ENCODE data around the gene RIPK1.

- TF ChIP-seq EZH2 (IDR thresholded peaks at IDR 0.05; ENCODE audit: low read depth, low read length, severe bottlenecking) (no peak), ZNF274 (IDR thresholded peaks at IDR 0.05; ENCODE audit: borderline replicate concordance, extremely low read depth, low read length) (no peak), POLR2AphosphoS5 (IDR thresholded peaks at IDR 0.05; ENCODE audit: low read depth, low read length) (no peak), EP300 (IDR thresholded peaks at IDR 0.05; ENCODE audit: borderline replicate concordance in 1 of 2, low read depth in 2 of 2, low read length in 2 of 2) (no peak), RXRA (IDR thresholded peaks at IDR 0.05; ENCODE audit: insufficient read depth, low read depth, low read length) (no peak)
- TF ChIP-seq, protein P1, sequence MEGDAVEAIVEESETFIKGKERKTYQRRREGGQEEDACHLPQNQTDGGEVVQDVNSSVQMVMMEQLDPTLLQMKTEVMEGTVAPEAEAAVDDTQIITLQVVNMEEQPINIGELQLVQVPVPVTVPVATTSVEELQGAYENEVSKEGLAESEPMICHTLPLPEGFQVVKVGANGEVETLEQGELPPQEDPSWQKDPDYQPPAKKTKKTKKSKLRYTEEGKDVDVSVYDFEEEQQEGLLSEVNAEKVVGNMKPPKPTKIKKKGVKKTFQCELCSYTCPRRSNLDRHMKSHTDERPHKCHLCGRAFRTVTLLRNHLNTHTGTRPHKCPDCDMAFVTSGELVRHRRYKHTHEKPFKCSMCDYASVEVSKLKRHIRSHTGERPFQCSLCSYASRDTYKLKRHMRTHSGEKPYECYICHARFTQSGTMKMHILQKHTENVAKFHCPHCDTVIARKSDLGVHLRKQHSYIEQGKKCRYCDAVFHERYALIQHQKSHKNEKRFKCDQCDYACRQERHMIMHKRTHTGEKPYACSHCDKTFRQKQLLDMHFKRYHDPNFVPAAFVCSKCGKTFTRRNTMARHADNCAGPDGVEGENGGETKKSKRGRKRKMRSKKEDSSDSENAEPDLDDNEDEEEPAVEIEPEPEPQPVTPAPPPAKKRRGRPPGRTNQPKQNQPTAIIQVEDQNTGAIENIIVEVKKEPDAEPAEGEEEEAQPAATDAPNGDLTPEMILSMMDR (IDR thresholded peaks at IDR 0.05; ENCODE audit: control extremely low read depth in 1 of 3, insufficient read depth in 1 of 3, low read depth in 1 of 3, low read length in 3 of 3), result no peak
- TF ChIP-seq, protein P2, sequence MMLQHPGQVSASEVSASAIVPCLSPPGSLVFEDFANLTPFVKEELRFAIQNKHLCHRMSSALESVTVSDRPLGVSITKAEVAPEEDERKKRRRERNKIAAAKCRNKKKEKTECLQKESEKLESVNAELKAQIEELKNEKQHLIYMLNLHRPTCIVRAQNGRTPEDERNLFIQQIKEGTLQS (IDR thresholded peaks at IDR 0.05; ENCODE audit: insufficient read depth, low read depth, low read length), result no peak
Measured at GRCh38 chr6:3159805-3160781, 91.8 kb downstream of the RIPK1 start.
